CD4-positive, alpha-beta T cell treated with Interleukin-4 for 4 hours (primary cell): ENCODE data around the gene PFDN4.
A peak's percentile ranks its signal among the peaks of the same experiment; 100 is the strongest.

Source experiments
- DNase-seq: peaks from one replicate; pipeline ENCODE4 v3.0.0-alpha.2; 2020

The PFDN4 gene

GRCh38 chr20:54207743-54208547 lies at the start of gene PFDN4:
Gene PFDN4 (plus strand): TSS chr20:54208087. CDS start chr20:54208101, 14 bp downstream.
- DNase-seq: peak; percentile 77

GRCh38 chr20:54158226-54158625 lies 49.7 kb upstream of the PFDN4 start:
- DNase-seq: no peak

- DNase-seq: no peak
Measured at GRCh38 chr20:54158856-54159418, 49.0 kb upstream of the PFDN4 start.

- no peak for DNase-seq
Measured at GRCh38 chr20:54160065-54161007, 47.6 kb upstream of the PFDN4 start.

- DNase-seq: no peak
Measured at GRCh38 chr20:54161008-54161820, 46.7 kb upstream of the PFDN4 start.

- DNase-seq: no peak
Measured at GRCh38 chr20:54161821-54162149, 46.1 kb upstream of the PFDN4 start.

- no peak for DNase-seq
Measured at GRCh38 chr20:54162378-54163009, 45.4 kb upstream of the PFDN4 start.

- no peak for DNase-seq
Measured at GRCh38 chr20:54163402-54163801, 44.5 kb upstream of the PFDN4 start.

GRCh38 chr20:54165014-54165413 lies 42.9 kb upstream of the PFDN4 start:
- no peak for DNase-seq

- no peak for DNase-seq
Measured at GRCh38 chr20:54165803-54166202, 42.1 kb upstream of the PFDN4 start.

GRCh38 chr20:54166987-54167662 lies 40.8 kb upstream of the PFDN4 start:
- DNase-seq: no peak

GRCh38 chr20:54167909-54168872 lies 39.7 kb upstream of the PFDN4 start:
- DNase-seq: no peak

- DNase-seq: no peak
Measured at GRCh38 chr20:54168961-54169862, 38.7 kb upstream of the PFDN4 start.

GRCh38 chr20:54170026-54170471 lies 37.8 kb upstream of the PFDN4 start:
- no peak for DNase-seq

GRCh38 chr20:54170963-54171362 lies 36.9 kb upstream of the PFDN4 start:
- no peak for DNase-seq

- DNase-seq: no peak
Measured at GRCh38 chr20:54172532-54172855, 35.4 kb upstream of the PFDN4 start.

- no peak for DNase-seq
Measured at GRCh38 chr20:54172856-54173652, 34.8 kb upstream of the PFDN4 start.

- no peak for DNase-seq
Measured at GRCh38 chr20:54173653-54174456, 34.0 kb upstream of the PFDN4 start, which contains the start of gene CYP24A1. Gene CYP24A1 (minus strand): TSS chr20:54173986. CDS start chr20:54173579, 407 bp downstream.
